ENCODE results near the gene ZKSCAN4.

Gene ZKSCAN4

DNA sequence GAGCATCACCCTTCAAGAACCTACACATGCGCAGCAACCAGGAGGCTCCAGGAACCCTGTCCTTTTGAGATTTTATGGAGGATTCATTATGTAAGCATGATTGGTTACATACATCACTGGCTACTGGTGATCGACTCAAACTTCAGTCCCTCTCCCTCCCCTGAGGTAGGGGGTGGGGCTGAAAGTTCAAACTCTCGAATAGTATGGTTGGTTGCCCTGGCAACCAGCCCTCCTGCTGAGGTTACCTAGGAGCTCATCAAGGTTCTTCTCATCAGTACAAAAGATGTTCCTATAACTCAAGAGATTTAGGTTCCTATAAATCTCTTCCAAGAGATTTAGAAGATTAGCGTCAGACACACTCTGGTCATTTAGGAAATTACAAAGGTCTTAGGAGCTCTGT, 48.9 kb downstream of the ZKSCAN4 start:
- peaks cover 37% of the 10 kb centered on the region for H3K27me3 ChIP-seq (ENCODE audit: control insufficient read depth, insufficient read depth, low read length)
- H3K4me1 ChIP-seq (ENCODE audit: control insufficient read depth, insufficient read depth, low read length): peaks cover 14% of the 10 kb centered on the region
- H3K4me3 ChIP-seq (ENCODE audit: low read length): no peak overlapping the region
- no peaks in the 10 kb centered on the region for H3K36me3 ChIP-seq (ENCODE audit: control insufficient read depth, insufficient read depth, low read length)
- H3K9me3 ChIP-seq (ENCODE audit: control insufficient read depth, low read length): no peaks in the 10 kb centered on the region
- no peak overlapping the region for H3K9ac ChIP-seq (ENCODE audit: low read length)

DNA sequence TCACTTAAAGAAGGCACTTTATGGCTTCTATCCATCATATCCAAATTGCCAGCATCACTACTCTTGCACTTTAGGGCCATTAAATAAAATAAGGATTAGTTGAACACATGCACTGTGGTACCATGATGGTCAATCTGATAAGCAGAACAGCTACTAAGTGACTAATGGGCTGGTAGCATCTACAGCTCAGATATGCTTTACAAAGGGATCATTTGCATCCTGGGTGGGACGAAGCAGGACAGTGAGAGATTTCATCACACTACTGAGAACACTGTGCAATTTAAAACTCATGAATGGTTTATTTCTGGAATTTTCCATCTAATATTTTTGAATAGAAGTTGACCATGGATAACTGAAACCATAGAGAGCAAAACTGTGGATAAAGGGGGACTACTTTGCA, 52.0 kb downstream of the ZKSCAN4 start:
- Histone ChIP-seq H3K4me3 (ENCODE audit: low read length) (no peak overlapping the region), H3K27me3 (ENCODE audit: control insufficient read depth, insufficient read depth, low read length) (peaks cover 6% of the 10 kb centered on the region), H3K36me3 (ENCODE audit: control insufficient read depth, insufficient read depth, low read length) (no peaks in the 10 kb centered on the region), H3K9me3 (ENCODE audit: control insufficient read depth, low read length) (no peaks in the 10 kb centered on the region), H3K9ac (ENCODE audit: low read length) (no peak overlapping the region), H3K4me1 (ENCODE audit: control insufficient read depth, insufficient read depth, low read length) (no peaks in the 10 kb centered on the region)
